ENCODE data around the gene MBOAT1. TPM values are rescaled to one million over a fixed set of nuclear protein-coding genes. Genes with fewer than 3 reads are reported as not detected.

The MBOAT1 gene
- total RNA-seq, 2 experiments from 2014 or later: not detected

DNA sequence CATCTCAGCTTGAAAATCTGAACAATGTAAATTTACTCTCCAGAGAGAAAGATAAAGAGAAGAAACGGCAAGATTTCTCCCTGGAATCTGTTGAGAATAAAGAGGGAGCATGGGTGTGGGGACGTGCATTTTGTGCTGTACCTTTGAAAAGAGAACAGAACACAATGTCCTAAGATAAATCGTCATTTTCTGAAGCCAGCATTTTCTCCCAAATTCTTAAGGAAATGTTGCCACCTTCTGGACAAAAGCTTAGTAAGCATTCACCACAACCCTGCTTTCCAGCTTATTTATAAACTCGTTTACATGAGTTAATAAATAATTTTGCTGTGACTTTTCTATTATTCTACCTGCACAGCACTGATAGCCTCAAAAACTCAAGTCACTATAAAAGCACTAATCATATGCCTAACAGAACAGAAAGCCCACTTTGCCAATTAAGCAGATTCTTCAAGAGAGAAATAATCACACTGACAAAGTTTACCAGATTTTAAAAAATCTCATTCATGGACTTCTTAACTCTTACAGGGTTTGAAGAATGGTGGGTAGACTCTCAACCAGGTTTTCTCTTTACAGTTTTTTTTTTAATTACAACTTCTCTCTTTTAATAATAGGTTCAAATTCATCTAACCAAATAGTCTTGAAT is 155.8 kb downstream of the MBOAT1 start:
- H3K36me3 ChIP-seq (ENCODE audit: insufficient read depth, low read length): no peaks in the 10 kb centered on the region
- no peaks in the 10 kb centered on the region for H3K9me3 ChIP-seq (ENCODE audit: low read length)
- ChIA-PET POLR2A (interaction anchor here (0.7 kb wide), 1 partner anchor 1528 kb away, joined by 4 read pairs; no protein-coding TSS in a partner anchor), CTCF (ENCODE audit: unreplicated experiment) (no interaction called here)
- H3K4me3 ChIP-seq (ENCODE audit: low read depth, low read length, poor library complexity, severe bottlenecking): no peak overlapping the region
- H3K4me1 ChIP-seq (ENCODE audit: insufficient read depth, low read length, poor library complexity, severe bottlenecking): no peaks in the 10 kb centered on the region
- intact Hi-C loops (cut with micrococcal nuclease; ENCODE audit: unreplicated experiment): loop anchor here (2.0 to 10.0 kb wide), 3 partner anchors 1032 to 1462 kb away; no protein-coding TSS in a partner anchor
- no peak overlapping the region for H3K4me2 ChIP-seq (ENCODE audit: low read length)
- no TSS peak for BruUV-seq (replicated peaks)
- no peaks in the 10 kb centered on the region for H4K20me1 ChIP-seq (ENCODE audit: insufficient read depth, low read length)
- no peaks in the 10 kb centered on the region for H3K79me2 ChIP-seq (ENCODE audit: insufficient read depth, low read depth, low read length)
- H3K9me2 ChIP-seq (ENCODE audit: insufficient read depth, low read length): no peaks in the 10 kb centered on the region
- no peak for TF ChIP-seq EZH2phosphoT487 (IDR thresholded peaks at IDR 0.05; ENCODE audit: borderline replicate concordance, low read depth, low read length)
- TF ChIP-seq, protein P1, sequence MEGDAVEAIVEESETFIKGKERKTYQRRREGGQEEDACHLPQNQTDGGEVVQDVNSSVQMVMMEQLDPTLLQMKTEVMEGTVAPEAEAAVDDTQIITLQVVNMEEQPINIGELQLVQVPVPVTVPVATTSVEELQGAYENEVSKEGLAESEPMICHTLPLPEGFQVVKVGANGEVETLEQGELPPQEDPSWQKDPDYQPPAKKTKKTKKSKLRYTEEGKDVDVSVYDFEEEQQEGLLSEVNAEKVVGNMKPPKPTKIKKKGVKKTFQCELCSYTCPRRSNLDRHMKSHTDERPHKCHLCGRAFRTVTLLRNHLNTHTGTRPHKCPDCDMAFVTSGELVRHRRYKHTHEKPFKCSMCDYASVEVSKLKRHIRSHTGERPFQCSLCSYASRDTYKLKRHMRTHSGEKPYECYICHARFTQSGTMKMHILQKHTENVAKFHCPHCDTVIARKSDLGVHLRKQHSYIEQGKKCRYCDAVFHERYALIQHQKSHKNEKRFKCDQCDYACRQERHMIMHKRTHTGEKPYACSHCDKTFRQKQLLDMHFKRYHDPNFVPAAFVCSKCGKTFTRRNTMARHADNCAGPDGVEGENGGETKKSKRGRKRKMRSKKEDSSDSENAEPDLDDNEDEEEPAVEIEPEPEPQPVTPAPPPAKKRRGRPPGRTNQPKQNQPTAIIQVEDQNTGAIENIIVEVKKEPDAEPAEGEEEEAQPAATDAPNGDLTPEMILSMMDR (conservative IDR thresholded peaks at IDR 0.05; ENCODE audit: low read length): peak; percentile 81
- no peak overlapping the region for H3K27ac ChIP-seq (ENCODE audit: low read depth, low read length, poor library complexity, severe bottlenecking)
- peak; percentile 50 for DNase-seq (ENCODE audit: low spot score)
- H2AFZ ChIP-seq (ENCODE audit: low read length): peak overlapping the region; percentile 51; the same call in 1 of the 2 replicates

DNA sequence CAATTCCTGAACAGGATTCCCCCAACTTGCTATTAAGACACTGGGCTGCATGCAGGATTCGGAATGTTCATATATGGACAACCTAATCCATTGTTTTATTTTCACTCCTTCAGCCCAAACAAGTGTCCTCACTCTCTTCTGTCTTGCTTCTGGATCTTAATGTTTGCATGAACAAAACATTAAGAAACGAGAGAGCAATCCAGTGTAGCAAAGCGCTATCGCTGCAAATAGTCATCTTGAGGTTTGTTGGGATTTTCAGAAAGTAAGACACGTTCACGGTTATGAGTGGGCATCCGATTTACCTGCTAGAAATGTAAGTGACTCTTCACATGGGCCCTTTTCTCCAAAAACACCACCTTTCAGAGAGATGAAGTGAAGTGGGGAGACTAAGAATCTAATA is 156.4 kb downstream of the MBOAT1 start:
- no peak for TF ChIP-seq EZH2phosphoT487 (IDR thresholded peaks at IDR 0.05; ENCODE audit: borderline replicate concordance, low read depth, low read length)
- TF ChIP-seq, protein P1 (conservative IDR thresholded peaks at IDR 0.05; ENCODE audit: low read length): no peak
- Histone ChIP-seq H2AFZ (ENCODE audit: low read length) (peak overlapping the region; percentile 51; the same call in 1 of the 2 replicates), H3K27ac (ENCODE audit: low read depth, low read length, poor library complexity, severe bottlenecking) (no peak overlapping the region), H3K4me3 (ENCODE audit: low read depth, low read length, poor library complexity, severe bottlenecking) (no peak overlapping the region), H3K79me2 (ENCODE audit: insufficient read depth, low read depth, low read length) (no peaks in the 10 kb centered on the region), H3K4me1 (ENCODE audit: insufficient read depth, low read length, poor library complexity, severe bottlenecking) (no peaks in the 10 kb centered on the region), H4K20me1 (ENCODE audit: insufficient read depth, low read length) (no peaks in the 10 kb centered on the region), H3K9me3 (ENCODE audit: low read length) (no peaks in the 10 kb centered on the region), H3K4me2 (ENCODE audit: low read length) (no peak overlapping the region), H3K36me3 (ENCODE audit: insufficient read depth, low read length) (no peaks in the 10 kb centered on the region), H3K9me2 (ENCODE audit: insufficient read depth, low read length) (no peaks in the 10 kb centered on the region)
- ChIA-PET CTCF (ENCODE audit: unreplicated experiment) (no interaction called here), POLR2A (interaction anchor here (0.7 kb wide), 1 partner anchor 1527 kb away, joined by 4 read pairs; no protein-coding TSS in a partner anchor)
- DNase-seq (ENCODE audit: low spot score): no peak
- BruUV-seq (replicated peaks): no TSS peak
- intact Hi-C loops (cut with micrococcal nuclease; ENCODE audit: unreplicated experiment): loop anchor here (2.0 to 10.0 kb wide), 3 partner anchors 1031 to 1461 kb away; no protein-coding TSS in a partner anchor

Other genes starting within 250 kb of the MBOAT1 start
- 12.2 and 12.4 TPM in 2 replicates for gene E2F3, start 189.4 kb upstream of the MBOAT1 start, total RNA-seq (2014; rRNA removed; shearing (Covaris generic))
- 27.7 and 31.2 TPM in 2 replicates for gene E2F3, start 189.4 kb upstream of the MBOAT1 start, total RNA-seq (2022)